ENCODE measurements around the gene POLR1E.
A peak's percentile ranks its signal among the peaks of the same experiment; 100 is the strongest.
"Not testable (repeated sequence)": the region's sequence is repeated elsewhere in the genome, so short reads cannot be mapped to it uniquely, and the experiment has no call there.

Gene POLR1E

DNA sequence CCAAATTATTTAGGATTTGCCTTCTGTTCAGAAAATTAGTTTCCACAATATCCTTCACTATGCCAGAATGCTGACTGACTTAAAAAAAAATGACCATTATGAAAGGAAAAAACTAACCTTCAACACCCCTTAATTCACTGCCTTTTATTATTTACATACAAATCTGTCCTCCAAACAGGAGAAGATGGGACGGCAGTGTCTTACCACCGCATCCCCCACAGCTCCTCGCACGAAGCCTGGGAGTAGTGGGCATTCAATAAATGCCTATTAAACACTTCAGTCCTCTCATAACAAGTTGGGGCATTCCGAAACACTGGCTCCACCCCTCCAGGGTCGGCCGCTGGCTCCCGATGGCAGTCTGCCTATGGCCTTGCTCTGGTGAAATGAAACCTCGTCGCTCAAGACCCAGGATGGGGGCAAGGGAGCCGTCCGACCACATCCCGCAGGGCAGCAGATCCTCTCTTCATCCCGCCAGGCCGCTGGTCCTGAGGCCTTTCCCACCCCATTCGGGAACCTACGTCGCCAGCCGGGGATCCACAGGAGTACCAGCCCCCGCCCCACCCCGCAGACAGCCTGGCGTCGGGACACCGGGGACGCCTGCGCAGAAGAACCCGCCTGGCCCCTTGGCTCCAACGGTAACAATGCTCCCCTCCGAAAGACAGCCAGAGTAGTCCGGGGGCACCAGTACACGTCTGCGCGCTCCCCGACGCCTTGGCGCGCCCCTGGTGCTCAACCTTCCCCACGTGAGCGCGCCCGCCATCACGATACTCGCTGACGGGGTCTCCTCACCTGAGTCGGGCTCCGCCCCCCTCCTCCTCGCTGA, 21.1 kb upstream of the POLR1E start:
- DNase-seq = peak in 39 of 51 donors; percentile 60 to 92 (median 78)

- peak; percentile 91 to 100 (median 99) for DNase-seq
Measured at GRCh38 chr9:37465249-37466036, 20.3 kb upstream of the POLR1E start, which contains the start of gene ZBTB5. TSS of gene ZBTB5 (minus strand) at chr9:37465450. CDS start at chr9:37442551, 22,899 bp downstream.

DNA sequence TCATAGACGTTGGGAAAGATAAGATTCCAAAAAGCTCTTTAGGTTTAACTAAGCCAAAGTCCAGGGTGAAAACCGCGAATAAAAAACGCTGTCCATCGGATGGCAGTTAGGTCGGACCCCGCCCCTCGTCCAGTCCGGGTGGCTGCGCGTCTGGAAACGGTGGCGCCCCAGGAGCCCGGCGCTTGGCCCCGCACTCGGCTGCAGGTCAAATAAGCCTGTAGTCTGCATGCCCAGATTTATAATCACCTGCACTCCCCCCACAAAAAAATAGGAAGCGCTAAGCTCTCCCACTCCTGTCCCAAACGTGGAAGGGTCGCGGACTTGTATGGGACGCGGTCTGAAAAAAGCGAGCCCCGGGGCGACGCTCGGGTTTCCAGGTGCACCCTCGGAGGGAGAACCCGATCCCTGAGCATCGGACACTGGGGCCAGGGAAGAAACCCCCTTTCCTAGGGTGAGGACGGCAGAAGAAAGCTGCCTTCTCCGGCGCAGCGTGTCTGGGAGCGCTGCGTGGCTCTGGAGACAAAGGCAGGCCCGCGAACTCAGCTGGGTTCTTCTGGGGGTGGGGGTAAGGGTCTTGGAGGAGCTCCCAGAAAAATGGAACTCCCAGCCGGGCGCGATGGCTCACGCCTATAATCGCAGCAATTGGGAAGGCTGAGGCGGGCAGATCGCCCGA, 19.6 kb upstream of the POLR1E start:
- DNase-seq = peak in 36 of 51 donors; percentile 27 to 80 (median 63)

DNA sequence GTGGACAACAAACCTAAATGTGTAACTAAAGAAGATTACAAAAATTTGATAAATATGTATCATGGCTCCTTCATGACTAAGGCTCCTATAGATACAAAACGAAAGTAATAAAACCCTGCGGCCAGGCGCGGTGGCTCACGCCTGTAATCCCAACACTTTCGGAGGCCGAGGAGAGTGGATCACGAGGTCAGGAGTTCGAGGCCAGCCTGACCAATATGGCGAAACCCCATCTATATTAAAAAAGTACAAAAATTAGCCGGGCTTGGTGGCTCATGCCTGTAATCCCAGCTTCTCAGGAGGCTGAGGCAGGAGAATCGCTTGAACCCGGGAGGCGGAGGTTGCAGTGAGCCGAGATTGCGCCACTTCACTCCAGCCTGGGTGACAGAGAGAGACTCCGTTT, 18.2 kb upstream of the POLR1E start:
- not testable (repeated sequence) for DNase-seq

DNA sequence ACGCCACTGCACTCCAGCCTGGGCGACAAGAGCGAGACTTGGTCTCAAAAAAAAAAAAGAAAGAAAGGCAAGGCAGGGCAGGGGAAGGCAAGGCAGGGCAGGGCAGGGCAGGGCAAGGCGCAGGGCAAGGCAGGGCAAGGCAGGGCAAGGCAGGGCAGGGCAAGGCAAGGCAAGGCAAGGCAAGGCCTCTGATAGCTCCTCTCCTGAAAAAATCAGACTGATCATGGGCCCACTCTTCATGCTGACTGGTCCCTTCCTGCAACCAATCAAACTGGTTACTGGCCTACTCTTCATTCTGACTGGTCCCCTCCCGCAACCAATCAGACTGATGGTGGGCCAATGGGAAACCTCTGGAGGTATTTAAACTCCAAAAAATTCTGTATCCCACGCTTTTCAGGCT, 17.1 kb upstream of the POLR1E start:
- DNase-seq = no peak

GRCh38 chr9:37471942-37472684, 13.6 kb upstream of the POLR1E start:
- DNase-seq = peak in 1 of 51 donors; percentile 24

- DNase-seq = not testable (repeated sequence)
Measured at GRCh38 chr9:37473982-37474381, 11.8 kb upstream of the POLR1E start.

- no peak for DNase-seq
Measured at GRCh38 chr9:37474438-37474837, 11.3 kb upstream of the POLR1E start.

GRCh38 chr9:37476930-37477329, 8.8 kb upstream of the POLR1E start:
- DNase-seq = no peak

- DNase-seq = not testable (repeated sequence)
Measured at GRCh38 chr9:37477443-37477842, 8.3 kb upstream of the POLR1E start.

DNA sequence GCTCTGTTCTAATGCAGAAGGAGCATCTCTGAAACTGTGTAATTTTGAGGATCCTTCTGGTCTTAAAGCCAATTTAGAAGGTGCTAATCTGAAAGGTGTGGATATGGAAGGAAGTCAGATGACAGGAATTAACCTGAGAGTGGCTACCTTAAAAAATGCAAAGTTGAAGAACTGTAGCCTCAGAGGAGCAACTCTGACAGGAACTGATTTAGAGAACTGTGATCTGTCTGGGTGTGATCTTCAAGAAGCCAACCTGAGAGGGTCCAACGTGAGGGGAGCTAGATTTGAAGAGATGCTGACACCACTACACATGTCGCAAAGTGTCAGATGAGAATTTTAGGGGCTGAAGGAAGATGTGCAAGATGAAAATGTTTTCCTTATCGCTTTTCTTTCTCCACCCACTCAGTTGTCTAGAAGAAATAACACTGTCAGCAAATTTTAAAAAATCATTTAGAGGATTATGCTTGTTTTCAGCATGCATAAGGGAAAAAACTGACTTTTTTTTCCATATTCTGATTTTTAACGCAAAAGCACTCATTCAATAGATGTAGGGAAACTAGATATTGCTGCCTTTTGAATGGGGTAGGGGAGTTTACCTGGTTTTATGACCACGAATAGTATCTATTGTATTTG, 7.6 kb upstream of the POLR1E start:
- DNase-seq = not testable (repeated sequence)

- DNase-seq = no peak
Measured at GRCh38 chr9:37480759-37481158, 5.0 kb upstream of the POLR1E start.

DNA sequence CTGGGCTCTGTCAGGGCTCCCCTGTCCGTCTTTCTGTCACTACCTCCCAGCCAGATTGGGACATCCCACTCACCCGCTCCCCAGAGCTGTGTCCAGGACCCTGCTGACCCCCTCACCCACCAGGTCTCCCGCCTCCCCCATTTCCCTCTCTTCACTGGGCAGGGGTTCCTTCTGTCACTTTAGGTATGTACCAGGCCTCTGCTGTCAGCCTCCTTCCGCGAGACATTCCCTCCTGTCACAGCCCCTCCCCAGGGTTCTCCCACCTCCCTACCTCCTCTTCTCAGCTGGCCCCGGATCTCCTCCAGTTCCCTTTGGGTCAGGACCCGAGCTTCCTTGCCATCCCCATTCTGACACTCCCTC, 488 bp downstream of the POLR1E start:
- DNase-seq = peak in 2 of 51 donors; percentile 30 to 43

- peak in 26 of 51 donors; percentile 5 to 70 (median 35) for DNase-seq
Measured at GRCh38 chr9:37486616-37487548, 1.1 kb downstream of the POLR1E start.

- no peak for DNase-seq
Measured at GRCh38 chr9:37491939-37492338, 6.2 kb downstream of the POLR1E start.

GRCh38 chr9:37495571-37495970, 9.8 kb downstream of the POLR1E start:
- no peak for DNase-seq

- DNase-seq = no peak
Measured at GRCh38 chr9:37496020-37496419, 10.3 kb downstream of the POLR1E start.

- no peak for DNase-seq
Measured at GRCh38 chr9:37497320-37497719, 11.6 kb downstream of the POLR1E start.

DNA sequence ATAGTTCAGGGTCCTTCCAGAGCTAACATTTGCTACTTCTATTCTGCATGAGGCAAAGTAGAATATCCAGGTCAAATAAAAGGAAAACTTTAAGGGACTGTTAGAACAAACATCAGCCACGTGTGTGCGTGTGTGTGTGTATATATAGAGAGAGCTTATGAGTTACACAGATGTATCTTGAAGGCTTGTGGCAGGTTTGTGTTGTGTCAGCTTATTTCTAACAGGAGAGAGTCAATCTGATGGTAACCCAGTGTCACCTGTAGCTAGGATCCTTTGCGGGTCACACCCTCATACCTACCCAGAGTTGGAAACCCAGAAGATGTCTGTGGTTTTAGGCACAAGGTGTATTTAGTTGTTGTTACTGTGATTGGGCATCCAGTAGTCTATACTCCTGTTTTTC, 12.7 kb downstream of the POLR1E start:
- no peak for DNase-seq

DNA sequence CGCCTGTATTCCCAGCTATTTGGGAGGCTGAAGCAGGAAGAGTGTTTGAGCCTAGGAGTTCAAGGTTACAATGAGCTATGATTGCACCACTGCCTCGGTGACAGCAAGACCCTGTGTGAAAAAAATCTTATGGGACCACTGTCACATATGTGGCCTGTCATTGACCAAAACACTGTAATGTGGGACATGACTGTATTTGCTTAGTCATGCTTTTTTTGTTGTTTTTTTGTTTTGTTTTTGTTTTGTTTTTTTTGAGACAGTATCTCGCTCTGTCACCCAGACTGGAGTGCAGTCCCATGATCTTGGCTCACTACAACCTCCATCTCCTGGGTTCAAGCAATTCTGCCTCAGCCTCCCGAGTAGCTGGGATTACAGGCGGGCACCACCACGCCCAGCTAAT, 13.5 kb downstream of the POLR1E start:
- DNase-seq = no peak

Data from hypothalamus (tissue), 51 donors.